ENCODE measurements around the gene ZNF286A.
"Not testable (repeated sequence)": the region's sequence is repeated elsewhere in the genome, so short reads cannot be mapped to it uniquely, and the experiment has no call there.

The ZNF286A gene

GRCh38 chr17:15699413-15699924, at the start of gene ZNF286A:
ZNF286A (plus strand) TSS chr17:15699752; CDS start chr17:15700330, 578 bp downstream.
- DNase-seq (ENCODE audit: low spot score) = peak; percentile 99

GRCh38 chr17:15649861-15650421, 49.6 kb upstream of the ZNF286A start:
- DNase-seq (ENCODE audit: low spot score) = no peak

- DNase-seq (ENCODE audit: low spot score) = peak; percentile 61
Measured at GRCh38 chr17:15650741-15651582, 48.6 kb upstream of the ZNF286A start.

- DNase-seq (ENCODE audit: low spot score) = peak; percentile 90
Measured at GRCh38 chr17:15651583-15652110, 47.9 kb upstream of the ZNF286A start.

GRCh38 chr17:15652960-15653359, 46.6 kb upstream of the ZNF286A start:
- no peak for DNase-seq (ENCODE audit: low spot score)

- not testable (repeated sequence) for DNase-seq (ENCODE audit: low spot score)
Measured at GRCh38 chr17:15654401-15654800, 45.2 kb upstream of the ZNF286A start.

- no peak for DNase-seq (ENCODE audit: low spot score)
Measured at GRCh38 chr17:15654886-15655561, 44.5 kb upstream of the ZNF286A start.

GRCh38 chr17:15657868-15658267, 41.7 kb upstream of the ZNF286A start:
- no peak for DNase-seq (ENCODE audit: low spot score)

GRCh38 chr17:15658296-15658695, 41.3 kb upstream of the ZNF286A start:
- DNase-seq (ENCODE audit: low spot score) = no peak

- no peak for DNase-seq (ENCODE audit: low spot score)
Measured at GRCh38 chr17:15659236-15659635, 40.3 kb upstream of the ZNF286A start.

- no peak for DNase-seq (ENCODE audit: low spot score)
Measured at GRCh38 chr17:15659663-15660062, 39.9 kb upstream of the ZNF286A start.

- no peak for DNase-seq (ENCODE audit: low spot score)
Measured at GRCh38 chr17:15660077-15660476, 39.5 kb upstream of the ZNF286A start.

GRCh38 chr17:15662681-15663080, 36.9 kb upstream of the ZNF286A start:
- no peak for DNase-seq (ENCODE audit: low spot score)

GRCh38 chr17:15663176-15663575, 36.4 kb upstream of the ZNF286A start:
- DNase-seq (ENCODE audit: low spot score) = no peak

GRCh38 chr17:15663691-15664090, 35.9 kb upstream of the ZNF286A start:
- no peak for DNase-seq (ENCODE audit: low spot score)

GRCh38 chr17:15669526-15669925, 30.0 kb upstream of the ZNF286A start:
- not testable (repeated sequence) for DNase-seq (ENCODE audit: low spot score)

GRCh38 chr17:15674640-15675039, 24.9 kb upstream of the ZNF286A start:
- DNase-seq (ENCODE audit: low spot score) = not testable (repeated sequence)

GRCh38 chr17:15675991-15676390, 23.6 kb upstream of the ZNF286A start:
- DNase-seq (ENCODE audit: low spot score) = not testable (repeated sequence)

GRCh38 chr17:15683135-15683534, 16.4 kb upstream of the ZNF286A start:
- not testable (repeated sequence) for DNase-seq (ENCODE audit: low spot score)

GRCh38 chr17:15683824-15684478, 15.6 kb upstream of the ZNF286A start, which contains the start of gene TRIM16:
TRIM16 (minus strand) TSS chr17:15684311; CDS start chr17:15651609, 32,702 bp downstream.
- peak; percentile 89 for DNase-seq (ENCODE audit: low spot score)

- not testable (repeated sequence) for DNase-seq (ENCODE audit: low spot score)
Measured at GRCh38 chr17:15687494-15687893, 12.1 kb upstream of the ZNF286A start.

- not testable (repeated sequence) for DNase-seq (ENCODE audit: low spot score)
Measured at GRCh38 chr17:15698967-15699366, 585 bp upstream of the ZNF286A start.
